H1 (cell line): Measurements from ENCODE around the gene PTPRD. TPM values are rescaled to one million over a fixed set of nuclear protein-coding genes. Genes with fewer than 3 reads are reported as not detected.

Source experiments
- MAFK ChIP-seq: IDR thresholded peaks from 2 replicates; pipeline ENCODE4 v1.6.1; 2012; ENCODE audit warnings: low read depth, mild to moderate bottlenecking, improper control_type of control experiment, low read length
- PHF8 ChIP-seq: fragments of 200-600 bp; sonication (generic); conservative IDR thresholded peaks from 2 replicates; pipeline ENCODE4 v1.7.1; 2012; ENCODE audit warnings: low read depth, mild to moderate bottlenecking, inconsistent platforms, low read length, moderate library complexity
- polyA plus RNA-seq, 7 experiments: library from polyadenylated mRNA; depleted of rRNA in 3 of 7; stranded (reverse) in 5 of 7; unstranded in 2 of 7; fragments of >200 nt in 5 of 7; fragments of 200-250 nt in 2 of 7; gene quantifications; 1 replicate in 5 of 7; 2 replicates in 1 of 7; 4 replicates in 1 of 7; pipeline versions ENCODE4 v1.2.1 to v1.2.3, GENCODE V29; 2011 to 2013; ENCODE audit warnings: missing spikeins in 2 of 7, mixed read lengths in 2 of 7
- total RNA-seq: library from RNA; stranded (reverse); fragmentation: NEBNext Ultra II Directional; extraction: Animal tissue kit (Norgen Biotek cat#: 25700); gene quantifications from 2 replicates; pipeline ENCODE4 v1.2.1, GENCODE V29; 2021

Gene PTPRD
- total and polyA plus RNA-seq, 2 of the 8 experiments (the other 6 are each of a cell fraction or from before 2014, with no cell fraction given), result 17.2 to 77.0 TPM

- no peak for TF ChIP-seq PHF8
- no peak for TF ChIP-seq MAFK
Measured at GRCh38 chr9:10052916-10053315, 559.9 kb downstream of the PTPRD start (continued).
